ENCODE data around the gene LRP1B. TPM values are rescaled to one million over a fixed set of nuclear protein-coding genes. Genes with fewer than 3 reads are reported as not detected.
A peak's percentile ranks its signal among the peaks of the same experiment; 100 is the strongest.

Gene LRP1B
- total and polyA plus RNA-seq, 2 donors (not counting 1 experiment from before 2014, with no cell fraction given), result under 0.01 to 0.01 TPM

- Histone ChIP-seq H3K36me3 (ENCODE audit: control insufficient read depth, insufficient read depth, low read length) (no peaks in the 10 kb centered on the region), H3K9me3 (ENCODE audit: control insufficient read depth, insufficient read depth, low read depth, low read length) (no peaks in the 10 kb centered on the region), H3K4me3 (replicated peaks in 1 of 4; ENCODE audit: control extremely low read depth in 1 of 4, insufficient read depth in 1 of 4, low read depth in 3 of 4, low read length in 4 of 4) (no peak overlapping the region), H3K4me1 (ENCODE audit: control insufficient read depth, extremely low read depth, insufficient read depth, low read length) (no peaks in the 10 kb centered on the region), H3K27me3 (ENCODE audit: control insufficient read depth, insufficient read depth, low read length) (no peaks in the 10 kb centered on the region), H2AFZ (ENCODE audit: low read length) (no peak overlapping the region), H3K9ac (ENCODE audit: insufficient read depth, low read length) (no peak overlapping the region), H3K79me2 (ENCODE audit: control insufficient read depth, insufficient read depth, low read length) (no peaks in the 10 kb centered on the region), H3K27ac (ENCODE audit: insufficient read depth, low read length) (no peak overlapping the region), H4K20me1 (ENCODE audit: control insufficient read depth, extremely low read depth, insufficient read depth, low read length) (no peaks in the 10 kb centered on the region), H3K4me2 (ENCODE audit: extremely low read depth, insufficient read depth, low read length) (no peak overlapping the region)
- DNase-seq (ENCODE audit: low read depth in 2 of 2), result no peak
- TF ChIP-seq EZH2 (IDR thresholded peaks at IDR 0.05; ENCODE audit: low read length, missing control alignments), result no peak
- TF ChIP-seq, protein P1, sequence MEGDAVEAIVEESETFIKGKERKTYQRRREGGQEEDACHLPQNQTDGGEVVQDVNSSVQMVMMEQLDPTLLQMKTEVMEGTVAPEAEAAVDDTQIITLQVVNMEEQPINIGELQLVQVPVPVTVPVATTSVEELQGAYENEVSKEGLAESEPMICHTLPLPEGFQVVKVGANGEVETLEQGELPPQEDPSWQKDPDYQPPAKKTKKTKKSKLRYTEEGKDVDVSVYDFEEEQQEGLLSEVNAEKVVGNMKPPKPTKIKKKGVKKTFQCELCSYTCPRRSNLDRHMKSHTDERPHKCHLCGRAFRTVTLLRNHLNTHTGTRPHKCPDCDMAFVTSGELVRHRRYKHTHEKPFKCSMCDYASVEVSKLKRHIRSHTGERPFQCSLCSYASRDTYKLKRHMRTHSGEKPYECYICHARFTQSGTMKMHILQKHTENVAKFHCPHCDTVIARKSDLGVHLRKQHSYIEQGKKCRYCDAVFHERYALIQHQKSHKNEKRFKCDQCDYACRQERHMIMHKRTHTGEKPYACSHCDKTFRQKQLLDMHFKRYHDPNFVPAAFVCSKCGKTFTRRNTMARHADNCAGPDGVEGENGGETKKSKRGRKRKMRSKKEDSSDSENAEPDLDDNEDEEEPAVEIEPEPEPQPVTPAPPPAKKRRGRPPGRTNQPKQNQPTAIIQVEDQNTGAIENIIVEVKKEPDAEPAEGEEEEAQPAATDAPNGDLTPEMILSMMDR (conservative IDR thresholded peaks at IDR 0.05 in 1 of 2, IDR thresholded peaks at IDR 0.05 in 1 of 2; ENCODE audit: low read depth in 1 of 2, low read length in 2 of 2), result no peak
Observed at GRCh38 chr2:140362361-140362760, 1768.5 kb downstream of the LRP1B start.

- no peak overlapping the region for H3K27ac ChIP-seq (ENCODE audit: insufficient read depth, low read length)
- peak; percentile 2 to 42 for DNase-seq (ENCODE audit: low read depth in 2 of 2)
- no peaks in the 10 kb centered on the region for H3K9me3 ChIP-seq (ENCODE audit: control insufficient read depth, insufficient read depth, low read depth, low read length)
- H3K79me2 ChIP-seq (ENCODE audit: control insufficient read depth, insufficient read depth, low read length), result no peaks in the 10 kb centered on the region
- no peaks in the 10 kb centered on the region for H3K4me1 ChIP-seq (ENCODE audit: control insufficient read depth, extremely low read depth, insufficient read depth, low read length)
- H3K36me3 ChIP-seq (ENCODE audit: control insufficient read depth, insufficient read depth, low read length), result no peaks in the 10 kb centered on the region
- H2AFZ ChIP-seq (ENCODE audit: low read length), result no peak overlapping the region
- no peak overlapping the region for H3K9ac ChIP-seq (ENCODE audit: insufficient read depth, low read length)
- no peaks in the 10 kb centered on the region for H4K20me1 ChIP-seq (ENCODE audit: control insufficient read depth, extremely low read depth, insufficient read depth, low read length)
- no peaks in the 10 kb centered on the region for H3K27me3 ChIP-seq (ENCODE audit: control insufficient read depth, insufficient read depth, low read length)
- TF ChIP-seq EZH2 (IDR thresholded peaks at IDR 0.05; ENCODE audit: low read length, missing control alignments), result no peak
- TF ChIP-seq, protein P1 (conservative IDR thresholded peaks at IDR 0.05 in 1 of 2, IDR thresholded peaks at IDR 0.05 in 1 of 2; ENCODE audit: low read depth in 1 of 2, low read length in 2 of 2), result no peak
- no peak overlapping the region for H3K4me2 ChIP-seq (ENCODE audit: extremely low read depth, insufficient read depth, low read length)
- H3K4me3 ChIP-seq (replicated peaks in 1 of 4; ENCODE audit: control extremely low read depth in 1 of 4, insufficient read depth in 1 of 4, low read depth in 3 of 4, low read length in 4 of 4), result no peak overlapping the region
Observed at GRCh38 chr2:140359056-140359771, 1771.6 kb downstream of the LRP1B start.

DNA sequence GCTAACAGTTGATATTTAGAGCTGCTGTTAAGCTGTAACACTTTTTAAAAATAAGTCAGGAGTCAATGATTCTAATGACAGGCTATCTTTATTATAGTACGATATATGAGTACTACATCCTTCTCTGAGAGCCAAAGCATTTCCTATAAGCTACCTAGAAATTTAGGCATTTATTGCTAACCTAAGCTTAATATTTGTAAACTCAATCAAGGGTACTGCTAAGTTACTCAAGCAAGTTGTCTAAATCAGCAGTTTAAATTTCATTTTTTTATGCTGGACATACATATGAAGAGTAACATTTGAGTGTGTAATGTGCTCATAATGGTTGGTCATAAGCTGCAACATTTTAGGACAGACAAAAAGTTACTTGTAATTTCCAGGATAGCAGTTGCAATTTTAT lies 1774.1 kb downstream of the LRP1B start:
- Histone ChIP-seq H3K27me3 (ENCODE audit: control insufficient read depth, insufficient read depth, low read length) (no peaks in the 10 kb centered on the region), H2AFZ (ENCODE audit: low read length) (no peak overlapping the region), H3K4me1 (ENCODE audit: control insufficient read depth, extremely low read depth, insufficient read depth, low read length) (no peaks in the 10 kb centered on the region), H3K9me3 (ENCODE audit: control insufficient read depth, insufficient read depth, low read depth, low read length) (no peaks in the 10 kb centered on the region), H3K9ac (ENCODE audit: insufficient read depth, low read length) (no peak overlapping the region), H3K4me2 (ENCODE audit: extremely low read depth, insufficient read depth, low read length) (no peak overlapping the region), H3K4me3 (replicated peaks in 1 of 4; ENCODE audit: control extremely low read depth in 1 of 4, insufficient read depth in 1 of 4, low read depth in 3 of 4, low read length in 4 of 4) (no peak overlapping the region), H4K20me1 (ENCODE audit: control insufficient read depth, extremely low read depth, insufficient read depth, low read length) (no peaks in the 10 kb centered on the region), H3K79me2 (ENCODE audit: control insufficient read depth, insufficient read depth, low read length) (no peaks in the 10 kb centered on the region), H3K27ac (ENCODE audit: insufficient read depth, low read length) (no peak overlapping the region), H3K36me3 (ENCODE audit: control insufficient read depth, insufficient read depth, low read length) (no peaks in the 10 kb centered on the region)
- no peak for TF ChIP-seq EZH2 (IDR thresholded peaks at IDR 0.05; ENCODE audit: low read length, missing control alignments)
- TF ChIP-seq, protein P1 (conservative IDR thresholded peaks at IDR 0.05 in 1 of 2, IDR thresholded peaks at IDR 0.05 in 1 of 2; ENCODE audit: low read depth in 1 of 2, low read length in 2 of 2), result no peak
- DNase-seq (ENCODE audit: low read depth in 2 of 2), result no peak

Measured in fibroblast of lung (primary cell).